PC-9 (cell line): Measurements from ENCODE around the gene SPATC1L. TPM values are rescaled to one million over a fixed set of nuclear protein-coding genes. Genes with fewer than 3 reads are reported as not detected.
A peak's percentile ranks its signal among the peaks of the same experiment; 100 is the strongest.

Experiments used
- Bru-seq: library from RNA; stranded (reverse); fragments of 400-500 nt; gene quantifications from one replicate; lab custom pipeline; 2021; lab: Mats Ljungman, UMichigan
- BruChase-seq, 2 experiments: library from RNA; stranded (reverse); fragments of 400-500 nt; gene quantifications; one replicate each; lab custom pipeline; 2021; lab: Mats Ljungman, UMichigan
- BruUV-seq: library from RNA; stranded (reverse); fragments of 400-500 nt; replicated peaks from 2 replicates; lab custom pipeline; 2021; lab: Mats Ljungman, UMichigan
- CTCF ChIA-PET: fragments of 300-600 bp; sonication (Branson Sonifier 250); formaldehyde crosslinking; loops from one replicate; lab custom pipeline; 2022; ENCODE audit warnings: antibody characterized with exemption; lab: Charles Lee
- POLR2A ChIA-PET: fragments of 300-600 bp; sonication (Branson Sonifier 250); formaldehyde crosslinking; loops from one replicate; lab custom pipeline; 2022; ENCODE audit warnings: antibody characterized with exemption; ENCODE audit not compliant: unreplicated experiment; lab: Charles Lee
- DNase-seq, 2 experiments: peaks; one replicate each; pipeline versions ENCODE4 v3.0.0 to v3.0.0-alpha.2; 2015 to 2022; ENCODE audit warnings: mixed read lengths in 1 of 2
- H2AFZ ChIP-seq: fragments of 200-600 bp; sonication (generic); 2 replicates; pipeline ENCODE4 v1.8.1; 2017; ENCODE audit warnings: antibody characterized with exemption
- H3F3A ChIP-seq: fragments of 200-600 bp; sonication (generic); 2 replicates; pipeline ENCODE4 v1.8.1; 2017; ENCODE audit warnings: antibody characterized with exemption, mild to moderate bottlenecking, low read depth; ENCODE audit not compliant: insufficient read depth
- H3K27ac ChIP-seq: fragments of 200-600 bp; sonication (generic); 2 replicates; pipeline ENCODE4 v1.6.1; 2016; ENCODE audit warnings: mixed run types
- H3K27me3 ChIP-seq: fragments of 200-600 bp; sonication (generic); 2 replicates; pipeline ENCODE4 v1.6.1; 2016; ENCODE audit warnings: low read depth, mixed run types; ENCODE audit not compliant: insufficient read depth
- H3K36me3 ChIP-seq: fragments of 200-600 bp; sonication (generic); 2 replicates; pipeline ENCODE4 v1.6.1; 2016; ENCODE audit warnings: low read depth, mixed run types
- H3K4me1 ChIP-seq: fragments of 200-600 bp; sonication (generic); replicated peaks from 2 replicates; pipeline ENCODE4 v1.6.1; 2016; ENCODE audit warnings: mixed run types; ENCODE audit not compliant: insufficient read depth
- H3K4me2 ChIP-seq: fragments of 200-600 bp; sonication (generic); 2 replicates; pipeline ENCODE4 v1.6.1; 2017; ENCODE audit warnings: mixed run types
- H3K4me3 ChIP-seq: fragments of 200-600 bp; sonication (generic); 2 replicates; pipeline ENCODE4 v1.6.1; 2016; ENCODE audit warnings: mixed run types
- H3K79me2 ChIP-seq: fragments of 200-600 bp; sonication (generic); 2 replicates; pipeline ENCODE4 v1.6.1; 2017; ENCODE audit warnings: low read depth, mixed run types
- H3K9me2 ChIP-seq: fragments of 200-600 bp; sonication (generic); 2 replicates; pipeline ENCODE4 v1.8.1; 2017; ENCODE audit warnings: mild to moderate bottlenecking; ENCODE audit not compliant: insufficient read depth
- H3K9me3 ChIP-seq: fragments of 200-600 bp; sonication (generic); 2 replicates; pipeline ENCODE4 v1.8.1; 2016; ENCODE audit warnings: low read depth; ENCODE audit not compliant: insufficient read depth
- H4K20me1 ChIP-seq: fragments of 200-600 bp; sonication (generic); 2 replicates; pipeline ENCODE4 v1.8.1; 2017; ENCODE audit not compliant: insufficient read depth
- EZH2 ChIP-seq: fragments of 200-600 bp; sonication (generic); IDR thresholded peaks from 2 replicates; pipeline ENCODE4 v1.8.0; 2017; ENCODE audit warnings: antibody characterized with exemption, low read depth
- intact Hi-C: fragments of 100-400 bp; cut with micrococcal nuclease; formaldehyde crosslinking; loops from one replicate; pipeline ENCODE4 v1.10.0; 2022; ENCODE audit not compliant: unreplicated experiment
- long read RNA-seq: library from polyadenylated mRNA; stranded (forward); transcript quantifications from one replicate; pipeline ENCODE4 v2.0.0, GENCODE V29; 2022
- total RNA-seq: library from RNA; stranded (reverse); gene quantifications from 2 replicates; pipeline ENCODE4 v1.2.3, GENCODE V29; 2021
- TF ChIP-seq, protein P1 (sequence below): fragments of 200-600 bp; sonication (generic); conservative IDR thresholded peaks from 2 replicates; pipeline ENCODE4 v1.6.1; 2017; ENCODE audit warnings: mixed run types, antibody characterized with exemption, mild to moderate bottlenecking, moderate library complexity

The SPATC1L gene
- total RNA-seq (31.8 and 32.7 TPM in 2 replicates), Bru-seq, nascent RNA (percentile 42 among the genes with signal in this experiment), BruChase-seq, experiment 1, labeled RNA remaining after a 2-hour chase (percentile 43 among the genes with signal in this experiment), BruChase-seq, experiment 2, labeled RNA remaining after a 6-hour chase (percentile 42 among the genes with signal in this experiment)
- long read RNA-seq, transcript SPATC1L-202 (4 exons, 1,182 nt), result major isoform, 64 of 68 reads
- long read RNA-seq, partial matches to known transcripts, result 2 of 68 reads
- long read RNA-seq, other reads (novel, unspliced or antisense), result 2 of 68 reads

DNA sequence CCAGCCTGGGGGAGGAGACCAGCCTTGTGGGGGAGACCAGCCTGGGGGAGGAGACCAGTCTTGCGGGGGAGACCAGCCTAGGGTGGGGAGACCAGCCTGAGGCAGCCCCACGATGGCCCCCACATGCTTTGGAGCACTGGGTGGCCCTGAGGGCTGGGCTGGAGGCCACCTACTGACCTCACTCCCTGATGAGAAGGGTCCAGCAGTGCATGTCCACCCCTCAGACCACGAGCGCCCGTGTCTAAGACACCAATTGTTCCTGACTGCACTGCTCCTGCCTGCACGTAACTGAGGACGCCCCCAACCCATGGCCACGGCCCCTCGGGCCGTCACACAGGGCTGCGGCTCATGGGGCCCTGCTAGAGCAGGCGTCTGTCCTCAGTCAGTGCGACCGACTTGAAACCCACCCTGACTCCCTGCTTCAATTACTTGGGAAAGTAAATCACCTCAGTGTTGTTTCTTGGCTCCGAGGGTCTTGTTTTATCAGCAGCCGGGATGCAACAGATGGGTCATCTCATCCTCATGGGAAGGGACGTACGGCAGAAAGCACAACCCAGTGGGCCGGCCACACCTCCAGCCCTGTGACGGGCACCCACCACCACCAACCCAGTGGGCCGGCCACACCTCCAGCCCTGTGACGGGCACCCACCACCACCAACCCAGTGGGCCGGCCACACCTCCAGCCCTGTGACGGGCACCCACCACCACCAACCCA lies at the start of gene SPATC1L:
TSS of gene SPATC1L (minus strand) at position 550 of the 715 bp plus-strand sequence. CDS start 1,643 bp downstream, outside the sequence.
- peak within 1 kb of the TSS; percentile 98 for H2AFZ ChIP-seq
- peaks cover 12% of the 10 kb centered on the region for H3K4me1 ChIP-seq
- no peaks in the 10 kb centered on the region for H3K9me3 ChIP-seq
- CTCF ChIA-PET, result no interaction called here
- no peaks in the 10 kb centered on the region for H3K36me3 ChIP-seq
- no peaks in the 10 kb centered on the region for H3K27me3 ChIP-seq
- TF ChIP-seq EZH2, result no peak
- TF ChIP-seq, protein P1, sequence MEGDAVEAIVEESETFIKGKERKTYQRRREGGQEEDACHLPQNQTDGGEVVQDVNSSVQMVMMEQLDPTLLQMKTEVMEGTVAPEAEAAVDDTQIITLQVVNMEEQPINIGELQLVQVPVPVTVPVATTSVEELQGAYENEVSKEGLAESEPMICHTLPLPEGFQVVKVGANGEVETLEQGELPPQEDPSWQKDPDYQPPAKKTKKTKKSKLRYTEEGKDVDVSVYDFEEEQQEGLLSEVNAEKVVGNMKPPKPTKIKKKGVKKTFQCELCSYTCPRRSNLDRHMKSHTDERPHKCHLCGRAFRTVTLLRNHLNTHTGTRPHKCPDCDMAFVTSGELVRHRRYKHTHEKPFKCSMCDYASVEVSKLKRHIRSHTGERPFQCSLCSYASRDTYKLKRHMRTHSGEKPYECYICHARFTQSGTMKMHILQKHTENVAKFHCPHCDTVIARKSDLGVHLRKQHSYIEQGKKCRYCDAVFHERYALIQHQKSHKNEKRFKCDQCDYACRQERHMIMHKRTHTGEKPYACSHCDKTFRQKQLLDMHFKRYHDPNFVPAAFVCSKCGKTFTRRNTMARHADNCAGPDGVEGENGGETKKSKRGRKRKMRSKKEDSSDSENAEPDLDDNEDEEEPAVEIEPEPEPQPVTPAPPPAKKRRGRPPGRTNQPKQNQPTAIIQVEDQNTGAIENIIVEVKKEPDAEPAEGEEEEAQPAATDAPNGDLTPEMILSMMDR, result no peak
- peak within 1 kb of the TSS; percentile 77 for H3K4me2 ChIP-seq
- H3F3A ChIP-seq, result peaks cover 11% of the 10 kb centered on the region
- no TSS peak for BruUV-seq
- no peaks in the 10 kb centered on the region for H3K9me2 ChIP-seq
- H3K79me2 ChIP-seq, result no peaks in the 10 kb centered on the region
- H3K27ac ChIP-seq, result no peak within 1 kb of the TSS
- H3K4me3 ChIP-seq, result peak within 1 kb of the TSS; percentile 73
- peaks cover 3% of the 10 kb centered on the region; the same call in 1 of the 2 replicates for H4K20me1 ChIP-seq
- intact Hi-C loops, result no loop called here
- peak in 1 of 2 experiments; percentile 40 for DNase-seq
- POLR2A ChIA-PET, result interaction anchor here (0.7 kb wide), 1 partner anchor 435 kb away, joined by 44 read pairs; no protein-coding TSS in a partner anchor

DNA sequence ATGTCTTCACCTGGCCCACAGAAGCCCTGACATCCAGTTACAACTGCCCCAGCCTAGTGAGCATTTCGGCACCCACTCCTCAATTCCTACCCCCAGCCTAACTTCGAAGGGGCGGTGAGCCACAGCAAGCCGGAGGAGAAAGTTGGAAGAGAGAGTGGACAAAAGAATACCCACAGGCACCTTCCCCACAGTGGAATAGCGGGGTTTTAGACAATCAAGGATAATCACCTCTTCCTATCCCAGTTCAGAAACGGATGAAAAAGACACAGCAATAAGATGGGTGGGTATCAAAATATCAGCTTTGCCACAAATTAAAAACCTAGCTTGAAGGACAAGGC lies 45.6 kb upstream of the SPATC1L start:
- BruUV-seq, result no TSS peak
- Histone ChIP-seq H3K4me3 (peak overlapping the region; percentile 71), H2AFZ (peak overlapping the region; percentile 87), H3K79me2 (peaks cover 21% of the 10 kb centered on the region; the same call in 1 of the 2 replicates), H3K36me3 (0 out of 2 replicates have a peak, but pooled peaks cover 6% of the 10 kb centered on the region), H3K9me3 (no peaks in the 10 kb centered on the region), H3K4me1 (peaks cover 28% of the 10 kb centered on the region), H3K27me3 (no peaks in the 10 kb centered on the region), H3K9me2 (no peaks in the 10 kb centered on the region), H4K20me1 (no peaks in the 10 kb centered on the region), H3F3A (peaks cover 8% of the 10 kb centered on the region; the same call in 1 of the 2 replicates), H3K27ac (no peak overlapping the region), H3K4me2 (peak overlapping the region; percentile 84)
- TF ChIP-seq, protein P1, result no peak
- no peak for TF ChIP-seq EZH2
- intact Hi-C loops, result loop anchor here (5.0 kb wide), 2 partner anchors 83 to 248 kb away; partner anchors contain the start of gene COL6A1
- ChIA-PET POLR2A (no interaction called here), CTCF (interaction anchor here (0.6 to 0.7 kb wide), 2 partner anchors 25 to 89 kb away, joined by 3 read pairs; no protein-coding TSS in a partner anchor)
- DNase-seq, result no peak
